GM12878 (cell line): ENCODE measurements around the gene NGFR.

Source experiments
- MXI1 ChIP-seq: fragments of 150-350 bp; IDR thresholded peaks from 2 replicates; pipeline ENCODE4 v1.6.1; 2011; ENCODE audit warnings: low read depth, mild to moderate bottlenecking, inconsistent platforms, low read length, improper control_type of control experiment
- TF ChIP-seq, protein P1 (sequence below): IDR thresholded peaks from 2 replicates; pipeline ENCODE4 v1.6.1; 2011; ENCODE audit warnings: borderline replicate concordance, low read depth, mild to moderate bottlenecking, moderate library complexity, low read length; ENCODE audit not compliant: insufficient read depth, poor library complexity, severe bottlenecking
- TF ChIP-seq, protein P2 (sequence below): IDR thresholded peaks from 2 replicates; pipeline ENCODE4 v1.6.1; 2011; ENCODE audit warnings: mild to moderate bottlenecking, low read depth, low read length, moderate library complexity; ENCODE audit not compliant: insufficient replicate concordance

DNA sequence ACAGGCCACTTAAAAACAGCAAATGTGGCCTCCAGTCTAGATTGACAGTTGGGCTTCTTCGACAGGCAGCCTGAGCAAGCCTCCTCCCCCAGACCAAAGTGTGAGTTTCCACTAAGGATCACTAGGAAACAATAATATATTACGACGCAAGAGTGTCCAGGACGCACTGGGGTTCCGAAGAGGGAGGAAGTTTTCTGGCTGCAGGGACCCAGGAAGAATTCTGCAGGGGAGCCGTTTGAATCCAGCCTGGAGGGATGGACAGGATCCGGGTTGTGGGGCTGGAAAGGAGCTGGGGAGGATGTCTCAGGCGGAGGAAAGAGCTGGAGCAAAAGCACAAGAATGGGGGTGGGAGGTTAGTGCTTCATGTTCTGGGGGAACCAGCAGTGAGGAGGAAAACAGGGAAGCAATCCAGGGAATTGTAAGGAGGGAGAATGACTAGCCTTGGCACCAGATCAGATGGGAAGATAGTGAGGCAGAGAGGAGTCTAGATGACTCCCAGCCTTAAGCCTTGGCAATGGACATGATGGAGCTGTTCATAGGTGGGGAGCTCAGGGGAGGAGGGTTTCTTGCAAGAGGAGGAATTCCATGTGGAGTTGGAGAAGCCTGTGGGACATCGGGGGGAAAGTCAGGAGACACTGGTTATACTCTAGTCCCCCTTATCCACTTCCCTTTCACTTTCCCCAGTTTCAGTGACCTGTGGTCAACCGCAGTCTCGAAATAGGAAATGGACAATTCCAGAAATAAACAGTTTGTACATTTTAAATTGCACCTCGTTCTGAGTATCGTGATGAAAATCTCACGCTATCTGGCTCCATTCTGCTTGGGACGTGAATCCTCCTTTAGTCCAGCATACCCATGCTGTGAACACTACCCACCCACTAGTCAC, 26.6 kb downstream of the NGFR start:
- no peak for TF ChIP-seq MXI1
- TF ChIP-seq, protein P1, sequence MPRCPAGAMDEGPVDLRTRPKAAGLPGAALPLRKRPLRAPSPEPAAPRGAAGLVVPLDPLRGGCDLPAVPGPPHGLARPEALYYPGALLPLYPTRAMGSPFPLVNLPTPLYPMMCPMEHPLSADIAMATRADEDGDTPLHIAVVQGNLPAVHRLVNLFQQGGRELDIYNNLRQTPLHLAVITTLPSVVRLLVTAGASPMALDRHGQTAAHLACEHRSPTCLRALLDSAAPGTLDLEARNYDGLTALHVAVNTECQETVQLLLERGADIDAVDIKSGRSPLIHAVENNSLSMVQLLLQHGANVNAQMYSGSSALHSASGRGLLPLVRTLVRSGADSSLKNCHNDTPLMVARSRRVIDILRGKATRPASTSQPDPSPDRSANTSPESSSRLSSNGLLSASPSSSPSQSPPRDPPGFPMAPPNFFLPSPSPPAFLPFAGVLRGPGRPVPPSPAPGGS = no peak
- TF ChIP-seq, protein P2, sequence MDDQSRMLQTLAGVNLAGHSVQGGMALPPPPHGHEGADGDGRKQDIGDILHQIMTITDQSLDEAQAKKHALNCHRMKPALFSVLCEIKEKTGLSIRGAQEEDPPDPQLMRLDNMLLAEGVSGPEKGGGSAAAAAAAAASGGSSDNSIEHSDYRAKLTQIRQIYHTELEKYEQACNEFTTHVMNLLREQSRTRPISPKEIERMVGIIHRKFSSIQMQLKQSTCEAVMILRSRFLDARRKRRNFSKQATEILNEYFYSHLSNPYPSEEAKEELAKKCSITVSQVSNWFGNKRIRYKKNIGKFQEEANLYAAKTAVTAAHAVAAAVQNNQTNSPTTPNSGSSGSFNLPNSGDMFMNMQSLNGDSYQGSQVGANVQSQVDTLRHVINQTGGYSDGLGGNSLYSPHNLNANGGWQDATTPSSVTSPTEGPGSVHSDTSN = no peak
